Measurements from ENCODE around the gene TOGARAM2.

TOGARAM2 gene

DNA sequence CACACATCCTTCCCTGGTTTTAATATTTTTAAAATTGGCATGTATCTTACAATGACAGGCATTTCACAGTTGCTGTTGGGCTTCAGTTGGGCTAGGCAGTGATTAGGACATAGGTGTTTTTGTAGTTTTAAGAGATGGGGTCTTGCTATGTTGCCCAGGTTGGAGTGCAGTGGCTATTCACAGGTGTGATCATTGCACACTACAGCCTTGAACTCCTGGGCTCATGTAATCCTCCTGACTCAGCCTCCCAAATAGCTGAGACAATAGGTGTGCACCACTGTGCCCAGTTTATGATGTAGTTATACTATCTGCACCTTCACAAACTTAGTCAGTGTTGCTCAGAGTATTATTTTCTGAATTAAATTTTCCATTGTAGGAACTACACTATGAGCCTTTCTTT is 49.9 kb downstream of the TOGARAM2 start:
- no peak overlapping the region for H3K27ac ChIP-seq (ENCODE audit: low read length)
- H3K36me3 ChIP-seq (ENCODE audit: control insufficient read depth in 1 of 2, insufficient read depth in 2 of 2, low read length in 2 of 2): peaks cover 0 to 5% of the 10 kb centered on the region in 2 donors
- H3K4me3 ChIP-seq (ENCODE audit: low read depth in 1 of 2, low read length in 2 of 2): no peak overlapping the region
- H3K4me1 ChIP-seq (ENCODE audit: control insufficient read depth in 1 of 2, insufficient read depth in 2 of 2, low read length in 2 of 2): no peaks in the 10 kb centered on the region
- H3K9me3 ChIP-seq (ENCODE audit: control insufficient read depth in 1 of 2, low read length in 2 of 2): no peaks in the 10 kb centered on the region
- no peaks in the 10 kb centered on the region for H3K27me3 ChIP-seq (ENCODE audit: low read depth, low read length)

DNA sequence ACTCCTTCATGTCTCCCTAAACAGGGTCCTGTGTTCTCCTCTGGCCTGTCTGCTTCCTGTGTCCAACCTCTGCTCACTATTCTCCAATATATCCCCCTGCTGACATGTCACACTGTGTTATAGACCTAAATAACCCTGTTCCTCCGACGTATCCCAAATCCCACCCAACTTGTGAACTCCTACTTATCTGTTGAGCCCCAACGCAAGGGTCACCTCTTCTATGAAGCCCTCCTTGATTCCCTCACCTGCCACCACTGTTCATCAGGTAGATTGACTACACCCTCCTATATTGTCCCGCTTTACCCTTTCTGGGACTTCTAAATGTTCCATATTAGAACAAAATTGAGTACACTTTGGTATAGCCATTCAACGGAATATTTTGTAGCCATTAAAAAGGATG is 51.1 kb downstream of the TOGARAM2 start:
- no peak overlapping the region for H3K4me3 ChIP-seq (ENCODE audit: low read depth in 1 of 2, low read length in 2 of 2)
- H3K27me3 ChIP-seq (ENCODE audit: low read depth, low read length): no peaks in the 10 kb centered on the region
- peaks cover 0 to 8% of the 10 kb centered on the region in 2 donors for H3K36me3 ChIP-seq (ENCODE audit: control insufficient read depth in 1 of 2, insufficient read depth in 2 of 2, low read length in 2 of 2)
- H3K9me3 ChIP-seq (ENCODE audit: control insufficient read depth in 1 of 2, low read length in 2 of 2): no peaks in the 10 kb centered on the region
- no peak overlapping the region for H3K27ac ChIP-seq (ENCODE audit: low read length)
- no peaks in the 10 kb centered on the region for H3K4me1 ChIP-seq (ENCODE audit: control insufficient read depth in 1 of 2, insufficient read depth in 2 of 2, low read length in 2 of 2)

DNA sequence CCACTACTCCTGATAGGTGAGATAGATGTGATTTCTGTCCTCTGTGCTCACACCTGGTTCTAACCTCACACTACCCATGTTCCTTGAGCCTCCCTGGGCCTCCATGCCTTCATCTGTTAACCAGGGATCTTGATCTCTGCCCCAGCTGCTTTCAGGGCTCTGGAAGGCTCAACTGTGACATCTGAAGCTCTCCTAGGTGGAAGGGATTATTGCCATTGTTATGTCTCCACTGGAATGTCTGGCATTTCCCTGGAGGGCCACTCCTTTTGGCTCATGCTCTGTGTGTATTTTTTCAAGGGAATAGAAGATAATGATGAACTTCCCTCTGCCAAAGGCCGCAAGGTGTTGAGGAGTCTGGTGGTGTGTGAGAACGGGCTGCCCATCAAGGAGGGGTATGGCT is 52.1 kb downstream of the TOGARAM2 start:
- no peaks in the 10 kb centered on the region for H3K4me1 ChIP-seq (ENCODE audit: control insufficient read depth in 1 of 2, insufficient read depth in 2 of 2, low read length in 2 of 2)
- peaks cover 0 to 3% of the 10 kb centered on the region in 2 donors for H3K36me3 ChIP-seq (ENCODE audit: control insufficient read depth in 1 of 2, insufficient read depth in 2 of 2, low read length in 2 of 2)
- H3K4me3 ChIP-seq (ENCODE audit: low read depth in 1 of 2, low read length in 2 of 2): no peak overlapping the region
- no peaks in the 10 kb centered on the region for H3K27me3 ChIP-seq (ENCODE audit: low read depth, low read length)
- H3K27ac ChIP-seq (ENCODE audit: low read length): no peak overlapping the region
- no peaks in the 10 kb centered on the region for H3K9me3 ChIP-seq (ENCODE audit: control insufficient read depth in 1 of 2, low read length in 2 of 2)

DNA sequence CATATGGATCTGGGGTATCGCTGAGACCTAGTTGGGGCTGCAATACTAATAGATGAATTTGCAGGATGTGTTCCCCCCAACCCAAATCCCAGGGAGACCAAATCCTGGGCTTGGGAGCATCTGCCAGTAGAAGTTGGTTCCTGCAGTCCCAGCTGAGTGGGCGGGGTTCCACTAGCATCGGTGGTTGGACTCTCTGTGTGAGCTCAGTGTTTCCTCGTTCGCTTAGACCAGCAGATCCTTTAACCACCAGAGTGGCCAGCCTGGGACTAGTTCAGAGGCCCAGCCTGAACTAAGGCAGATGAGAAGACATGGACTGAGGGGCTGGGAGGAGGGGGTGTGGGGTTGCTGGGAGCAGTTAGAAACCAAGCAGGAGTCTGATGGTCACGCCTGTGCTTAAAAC is 52.6 kb downstream of the TOGARAM2 start:
- no peak overlapping the region for H3K27ac ChIP-seq (ENCODE audit: low read length)

DNA sequence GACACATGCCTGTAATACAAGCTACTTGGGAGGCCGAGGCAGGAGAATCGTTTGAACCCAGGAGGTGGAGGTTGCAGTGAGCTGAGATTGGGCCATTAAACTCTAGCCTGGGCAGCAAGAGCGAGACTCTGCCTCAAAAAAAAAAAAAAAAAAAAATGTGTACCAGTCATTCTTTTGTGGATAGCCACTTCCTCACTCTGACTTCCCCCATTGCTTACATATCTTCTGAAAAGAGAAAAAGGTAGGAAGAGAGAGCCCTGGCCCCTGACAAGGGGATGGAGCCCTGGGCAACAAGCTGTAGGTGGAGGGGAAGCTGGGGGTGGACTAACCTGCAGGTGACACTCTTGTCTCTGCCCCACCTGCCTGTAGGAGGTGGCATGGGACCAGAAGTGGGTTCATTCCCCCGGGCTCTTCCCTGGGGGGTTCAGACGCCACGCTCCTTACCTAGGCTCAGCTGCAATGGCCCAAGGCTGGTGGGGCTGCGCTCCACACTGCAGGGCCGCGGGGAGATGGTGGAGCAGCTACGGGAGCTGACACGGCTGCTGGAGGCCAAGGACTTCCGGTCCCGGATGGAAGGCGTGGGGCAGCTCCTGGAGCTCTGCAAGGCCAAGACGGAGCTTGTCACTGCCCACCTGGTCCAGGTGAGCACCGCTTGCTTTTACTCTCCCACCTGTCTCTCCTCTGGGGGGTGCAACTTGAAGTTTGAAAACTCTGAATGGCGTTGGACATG is 54.1 kb downstream of the TOGARAM2 start:
- Histone ChIP-seq H3K27ac (ENCODE audit: low read length) (no peak overlapping the region), H3K9me3 (ENCODE audit: control insufficient read depth in 1 of 2, low read length in 2 of 2) (no peaks in the 10 kb centered on the region), H3K36me3 (ENCODE audit: control insufficient read depth in 1 of 2, insufficient read depth in 2 of 2, low read length in 2 of 2) (peaks cover 0 to 3% of the 10 kb centered on the region in 2 donors), H3K4me1 (ENCODE audit: control insufficient read depth in 1 of 2, insufficient read depth in 2 of 2, low read length in 2 of 2) (peaks cover 0 to 2% of the 10 kb centered on the region in 2 donors), H3K27me3 (ENCODE audit: low read depth, low read length) (no peaks in the 10 kb centered on the region), H3K4me3 (ENCODE audit: low read depth in 1 of 2, low read length in 2 of 2) (no peak overlapping the region)

More for the DNA sequence above, 52.6 kb downstream of the TOGARAM2 start:
- Histone ChIP-seq H3K4me1 (ENCODE audit: control insufficient read depth in 1 of 2, insufficient read depth in 2 of 2, low read length in 2 of 2) (no peaks in the 10 kb centered on the region), H3K9me3 (ENCODE audit: control insufficient read depth in 1 of 2, low read length in 2 of 2) (no peaks in the 10 kb centered on the region), H3K4me3 (ENCODE audit: low read depth in 1 of 2, low read length in 2 of 2) (no peak overlapping the region), H3K36me3 (ENCODE audit: control insufficient read depth in 1 of 2, insufficient read depth in 2 of 2, low read length in 2 of 2) (peaks cover 0 to 3% of the 10 kb centered on the region in 2 donors), H3K27me3 (ENCODE audit: low read depth, low read length) (no peaks in the 10 kb centered on the region)

DNA sequence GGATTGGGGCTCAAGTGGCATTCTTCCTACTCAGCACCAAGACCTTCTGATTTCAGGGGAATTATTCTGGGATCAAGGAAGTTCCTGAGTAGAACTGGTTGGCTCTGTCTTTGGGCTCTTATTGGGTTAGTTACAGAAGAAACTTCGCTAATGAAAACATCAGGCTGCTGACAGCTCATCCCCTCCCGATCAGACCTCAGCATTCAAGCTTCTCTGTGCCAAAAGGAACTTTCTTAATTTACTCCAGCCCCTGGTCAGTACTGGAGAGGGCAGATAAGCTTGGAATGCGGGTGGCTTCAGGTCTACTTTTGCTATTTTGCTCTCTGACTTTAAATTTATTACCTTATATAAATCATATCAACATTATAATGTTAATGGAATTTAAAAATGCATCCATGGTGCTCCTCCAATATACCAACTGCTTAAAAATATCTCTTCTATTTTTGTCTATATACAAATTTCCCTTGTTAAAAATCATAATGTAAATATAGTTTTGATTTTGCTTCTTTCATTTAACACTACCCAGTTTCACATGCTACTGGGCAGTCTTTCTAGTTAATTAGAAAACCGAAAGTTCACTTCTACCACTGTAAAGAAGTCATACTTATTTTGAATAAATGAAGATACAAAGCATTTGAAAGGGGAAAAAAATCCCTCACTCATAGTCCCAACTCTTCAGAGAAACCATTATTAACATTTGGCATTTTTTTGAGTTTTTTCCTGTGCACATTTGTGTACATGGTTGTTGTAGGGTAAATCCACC is 58.8 kb downstream of the TOGARAM2 start:
- Histone ChIP-seq H3K27ac (ENCODE audit: low read length) (no peak overlapping the region), H3K27me3 (ENCODE audit: low read depth, low read length) (no peaks in the 10 kb centered on the region), H3K36me3 (ENCODE audit: control insufficient read depth in 1 of 2, insufficient read depth in 2 of 2, low read length in 2 of 2) (peaks cover 0 to 3% of the 10 kb centered on the region in 2 donors), H3K9me3 (ENCODE audit: control insufficient read depth in 1 of 2, low read length in 2 of 2) (no peaks in the 10 kb centered on the region), H3K4me3 (ENCODE audit: low read depth in 1 of 2, low read length in 2 of 2) (no peak overlapping the region), H3K4me1 (ENCODE audit: control insufficient read depth in 1 of 2, insufficient read depth in 2 of 2, low read length in 2 of 2) (peaks cover 0 to 3% of the 10 kb centered on the region in 2 donors)

DNA sequence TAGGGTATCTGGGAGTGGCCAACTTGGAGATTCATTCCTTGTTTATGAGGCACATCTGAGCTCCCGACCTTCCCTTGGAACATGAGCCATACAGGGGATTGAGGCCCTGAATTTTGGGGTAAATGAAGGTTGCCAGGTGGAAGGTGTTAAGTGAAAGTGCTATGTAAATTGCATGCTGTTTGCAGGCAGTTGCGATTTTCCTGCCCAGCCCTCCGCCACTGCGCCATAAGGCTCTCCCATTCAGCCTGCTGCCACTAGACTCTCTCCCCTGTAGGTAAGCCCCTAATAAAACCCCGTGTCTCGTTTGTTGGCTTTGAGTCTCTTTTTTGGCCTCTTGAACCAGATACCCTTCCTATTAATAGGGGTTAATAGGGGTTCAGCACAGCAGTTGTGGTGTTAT is 59.5 kb downstream of the TOGARAM2 start:
- H3K27me3 ChIP-seq (ENCODE audit: low read depth, low read length): no peaks in the 10 kb centered on the region
- H3K9me3 ChIP-seq (ENCODE audit: control insufficient read depth in 1 of 2, low read length in 2 of 2): no peaks in the 10 kb centered on the region
- peaks cover 0 to 3% of the 10 kb centered on the region in 2 donors for H3K4me1 ChIP-seq (ENCODE audit: control insufficient read depth in 1 of 2, insufficient read depth in 2 of 2, low read length in 2 of 2)
- no peak overlapping the region for H3K27ac ChIP-seq (ENCODE audit: low read length)
- no peak overlapping the region for H3K4me3 ChIP-seq (ENCODE audit: low read depth in 1 of 2, low read length in 2 of 2)
- H3K36me3 ChIP-seq (ENCODE audit: control insufficient read depth in 1 of 2, insufficient read depth in 2 of 2, low read length in 2 of 2): peaks cover 0 to 3% of the 10 kb centered on the region in 2 donors

DNA sequence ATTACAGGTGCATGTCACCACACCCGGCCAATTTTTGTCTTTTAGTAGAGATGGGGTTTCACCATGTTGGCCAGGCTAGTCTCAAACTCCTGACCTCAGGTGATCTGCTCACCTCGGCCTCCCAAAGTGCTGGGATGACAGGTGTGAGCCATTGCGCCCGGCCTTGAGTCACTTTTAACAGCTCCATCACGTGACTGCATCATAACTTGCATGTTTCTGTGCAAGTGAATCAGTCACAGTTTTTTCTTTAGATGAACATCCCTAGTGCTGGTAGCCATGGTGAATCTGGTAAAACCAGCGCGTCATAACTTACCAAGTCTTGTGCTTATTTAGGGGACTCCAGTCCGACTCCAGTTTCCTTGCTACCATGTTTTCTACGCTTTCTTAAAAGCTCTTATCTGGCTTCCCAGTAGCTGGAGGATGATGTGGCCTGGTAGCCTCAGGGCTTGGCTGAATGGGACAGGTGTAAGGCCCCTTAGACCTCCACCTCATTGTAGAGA is 60.1 kb downstream of the TOGARAM2 start:
- Histone ChIP-seq H3K9me3 (ENCODE audit: control insufficient read depth in 1 of 2, low read length in 2 of 2) (no peaks in the 10 kb centered on the region), H3K36me3 (ENCODE audit: control insufficient read depth in 1 of 2, insufficient read depth in 2 of 2, low read length in 2 of 2) (peaks cover 0 to 3% of the 10 kb centered on the region in 2 donors), H3K4me1 (ENCODE audit: control insufficient read depth in 1 of 2, insufficient read depth in 2 of 2, low read length in 2 of 2) (peaks cover 0 to 3% of the 10 kb centered on the region in 2 donors), H3K27me3 (ENCODE audit: low read depth, low read length) (no peaks in the 10 kb centered on the region), H3K27ac (ENCODE audit: low read length) (no peak overlapping the region), H3K4me3 (ENCODE audit: low read depth in 1 of 2, low read length in 2 of 2) (no peak overlapping the region)

DNA sequence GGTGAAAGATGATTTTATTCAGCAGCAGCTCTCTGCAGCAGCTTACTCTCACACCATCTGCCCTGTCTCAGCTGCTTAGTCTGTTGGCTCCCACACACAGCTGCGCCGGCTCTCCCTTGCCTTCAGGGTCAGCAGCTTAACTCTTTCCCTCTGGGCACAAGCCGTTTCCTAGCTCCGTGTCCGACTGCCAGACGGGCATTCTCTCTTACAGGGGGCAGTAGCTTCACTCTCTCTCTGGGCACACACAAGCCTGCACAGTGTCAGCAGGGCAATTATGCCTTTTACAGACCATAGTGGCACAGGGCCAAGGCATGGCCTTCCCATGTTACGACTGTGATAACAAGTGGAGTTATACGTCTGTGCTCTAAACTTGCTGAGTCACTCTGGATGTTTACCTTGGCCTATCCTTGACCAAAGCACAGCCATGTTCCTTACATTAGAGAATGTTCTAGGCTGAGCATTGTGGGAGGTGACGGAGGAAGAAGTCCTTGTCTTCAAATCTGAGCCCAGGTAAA is 61.5 kb downstream of the TOGARAM2 start:
- Histone ChIP-seq H3K4me3 (ENCODE audit: low read depth in 1 of 2, low read length in 2 of 2) (no peak overlapping the region), H3K4me1 (ENCODE audit: control insufficient read depth in 1 of 2, insufficient read depth in 2 of 2, low read length in 2 of 2) (peaks cover 0 to 3% of the 10 kb centered on the region in 2 donors), H3K36me3 (ENCODE audit: control insufficient read depth in 1 of 2, insufficient read depth in 2 of 2, low read length in 2 of 2) (no peaks in the 10 kb centered on the region), H3K9me3 (ENCODE audit: control insufficient read depth in 1 of 2, low read length in 2 of 2) (no peaks in the 10 kb centered on the region), H3K27ac (ENCODE audit: low read length) (no peak overlapping the region), H3K27me3 (ENCODE audit: low read depth, low read length) (no peaks in the 10 kb centered on the region)

DNA sequence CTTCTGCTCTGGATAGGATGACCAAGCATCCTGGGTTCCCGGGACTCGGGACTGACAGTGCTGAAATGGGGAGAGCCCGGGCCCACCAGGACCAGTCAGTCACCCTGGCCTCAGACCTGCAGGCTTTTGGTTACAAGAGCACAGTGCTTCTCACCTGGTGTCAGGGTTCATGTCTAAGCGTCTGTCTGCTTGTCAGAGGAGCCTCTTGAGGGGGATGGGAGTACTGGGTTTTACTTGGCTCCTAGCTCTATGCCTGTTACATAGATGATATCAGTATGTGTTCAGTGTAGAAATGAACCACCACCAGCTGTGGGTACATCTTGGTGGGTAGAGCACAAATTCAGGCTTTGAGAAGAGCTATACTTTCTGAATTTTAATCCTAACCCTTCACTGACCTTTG is 63.4 kb downstream of the TOGARAM2 start:
- Histone ChIP-seq H3K27ac (ENCODE audit: low read length) (no peak overlapping the region), H3K4me3 (ENCODE audit: low read depth in 1 of 2, low read length in 2 of 2) (no peak overlapping the region), H3K36me3 (ENCODE audit: control insufficient read depth in 1 of 2, insufficient read depth in 2 of 2, low read length in 2 of 2) (no peaks in the 10 kb centered on the region), H3K9me3 (ENCODE audit: control insufficient read depth in 1 of 2, low read length in 2 of 2) (no peaks in the 10 kb centered on the region), H3K4me1 (ENCODE audit: control insufficient read depth in 1 of 2, insufficient read depth in 2 of 2, low read length in 2 of 2) (peaks cover 0 to 3% of the 10 kb centered on the region in 2 donors), H3K27me3 (ENCODE audit: low read depth, low read length) (no peaks in the 10 kb centered on the region)

DNA sequence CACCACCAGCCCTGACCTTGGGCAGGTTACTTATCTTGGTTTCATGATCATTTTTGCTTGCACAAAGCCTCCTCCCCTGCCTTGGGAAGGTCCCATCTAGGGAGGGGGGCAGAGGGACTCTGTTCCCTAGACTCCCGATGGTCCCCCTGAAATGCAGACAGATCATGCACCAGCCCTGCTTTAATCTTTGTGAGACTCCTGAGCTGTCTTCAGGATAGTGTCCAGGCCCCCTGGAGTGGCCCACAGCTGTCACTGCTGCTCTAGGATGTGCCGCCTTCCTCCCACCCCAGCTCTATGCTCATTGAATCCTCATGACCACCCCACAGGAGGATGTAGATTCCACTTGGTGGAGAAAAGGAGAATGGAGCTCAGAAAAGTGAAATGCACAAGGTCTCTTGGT is 65.2 kb downstream of the TOGARAM2 start:
- H3K4me3 ChIP-seq (ENCODE audit: low read depth in 1 of 2, low read length in 2 of 2): no peak overlapping the region
- H3K9me3 ChIP-seq (ENCODE audit: control insufficient read depth in 1 of 2, low read length in 2 of 2): no peaks in the 10 kb centered on the region
- no peaks in the 10 kb centered on the region for H3K4me1 ChIP-seq (ENCODE audit: control insufficient read depth in 1 of 2, insufficient read depth in 2 of 2, low read length in 2 of 2)
- H3K27ac ChIP-seq (ENCODE audit: low read length): no peak overlapping the region
- H3K27me3 ChIP-seq (ENCODE audit: low read depth, low read length): no peaks in the 10 kb centered on the region
- H3K36me3 ChIP-seq (ENCODE audit: control insufficient read depth in 1 of 2, insufficient read depth in 2 of 2, low read length in 2 of 2): no peaks in the 10 kb centered on the region
